ENCODE measurements around the gene LRRC4C.

GRCh38 chr11:40816976-40817375 lies 642.5 kb downstream of the LRRC4C start:
- no peak for TF ChIP-seq CTCF (IDR thresholded peaks at IDR 0.05; ENCODE audit: low read length)
- TF ChIP-seq EZH2 (IDR thresholded peaks at IDR 0.05; ENCODE audit: borderline replicate concordance, low read length) = no peak

All from OCI-LY1 (cell line).